Stimulated activated naive CD4-positive, alpha-beta T cell (primary cell): ENCODE measurements around the gene LNPEP.

Experiments
- DNase-seq, 6 experiments: peaks; one replicate each; lab custom pipeline; 2025; lab: John Stamatoyannopoulos, UW

The LNPEP gene

DNA sequence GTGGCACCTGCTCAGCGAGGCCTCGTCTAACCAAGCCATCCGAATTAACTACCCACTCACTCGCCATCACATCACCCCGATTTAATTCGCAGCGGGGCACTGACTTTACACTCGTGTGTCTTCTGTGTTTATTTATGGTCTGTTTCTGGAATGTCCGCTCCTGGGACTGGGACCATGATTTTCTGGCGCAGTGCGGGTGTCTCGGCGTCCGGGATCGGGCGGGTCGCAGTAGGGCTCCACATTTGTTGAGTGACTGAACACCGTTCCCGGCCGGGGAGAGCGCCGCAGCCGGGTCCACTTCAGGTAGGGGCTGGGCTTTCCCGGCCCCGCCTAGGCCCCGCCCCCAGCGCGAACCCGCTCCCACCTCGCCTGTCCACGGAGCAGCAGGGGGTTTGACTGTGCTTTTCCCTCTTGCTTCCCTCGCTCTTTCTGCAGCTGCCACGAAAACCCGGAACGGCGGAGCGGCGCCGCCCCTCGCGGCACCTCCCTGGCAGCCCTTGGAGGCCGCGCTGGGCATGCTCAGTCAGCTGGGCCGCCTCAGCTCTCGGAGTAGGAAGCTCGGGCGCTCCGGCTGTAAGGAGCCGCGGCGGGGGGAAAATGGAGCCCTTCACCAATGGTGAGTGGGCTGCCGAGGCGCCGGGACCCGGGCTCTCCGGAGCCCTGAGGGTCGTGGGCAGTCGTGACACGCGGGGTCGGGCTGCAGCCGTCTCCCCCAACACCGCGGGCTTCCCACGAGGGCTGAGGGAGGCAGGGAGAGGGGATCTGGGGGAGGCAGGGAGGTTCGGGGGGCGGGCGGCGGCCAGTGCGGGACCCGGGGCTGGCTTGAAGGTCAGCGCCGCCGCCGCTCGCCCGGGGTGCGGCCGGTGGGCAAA is at the start of gene LNPEP:
LNPEP (plus strand) TSS at position 522 of the 872 bp plus-strand sequence; CDS start at position 598, 76 bp downstream.
- peak; percentile 87 to 95 (median 91) for DNase-seq

DNA sequence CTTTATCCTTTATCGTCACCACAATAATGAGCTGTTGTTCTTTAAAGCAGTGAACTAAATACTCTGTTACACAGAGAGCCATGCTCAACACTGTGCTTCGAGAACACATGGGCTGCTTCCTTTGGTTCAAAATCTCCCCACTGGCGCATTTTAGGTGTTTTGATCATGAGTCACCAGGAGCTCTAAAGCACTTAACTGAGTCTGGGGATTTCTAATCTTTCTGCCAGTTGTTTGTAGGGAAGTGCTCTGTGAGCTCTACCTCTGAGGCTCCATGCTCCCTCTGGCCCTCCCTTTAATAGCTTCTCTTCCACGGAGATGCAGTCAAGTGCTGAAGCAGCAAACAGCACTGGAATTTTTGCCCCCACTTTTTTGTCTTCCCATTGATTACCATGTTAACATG is 42.5 kb upstream of the LNPEP start:
- peak in 1 of 6 experiments; percentile 12 for DNase-seq

DNA sequence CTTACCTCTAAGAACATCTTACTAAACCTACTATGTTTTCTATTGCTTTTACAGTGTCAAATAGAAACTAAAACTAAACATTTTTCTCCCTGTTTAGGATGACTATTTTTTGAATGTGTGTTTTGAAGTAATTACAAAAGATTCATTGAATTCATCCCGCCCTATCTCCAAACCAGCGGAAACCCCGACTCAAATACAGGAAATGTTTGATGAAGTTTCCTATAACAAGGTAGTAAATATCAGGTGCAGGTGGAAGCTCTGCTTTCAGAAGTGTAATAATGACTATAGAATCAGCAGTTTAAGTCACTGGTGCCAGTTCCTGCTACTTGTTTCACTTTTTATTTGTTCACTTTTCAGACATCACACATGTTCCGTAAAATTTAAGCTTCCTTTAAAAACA is 39.6 kb upstream of the LNPEP start:
- DNase-seq: peak in 5 of 6 experiments; percentile 5 to 82 (median 67)

DNA sequence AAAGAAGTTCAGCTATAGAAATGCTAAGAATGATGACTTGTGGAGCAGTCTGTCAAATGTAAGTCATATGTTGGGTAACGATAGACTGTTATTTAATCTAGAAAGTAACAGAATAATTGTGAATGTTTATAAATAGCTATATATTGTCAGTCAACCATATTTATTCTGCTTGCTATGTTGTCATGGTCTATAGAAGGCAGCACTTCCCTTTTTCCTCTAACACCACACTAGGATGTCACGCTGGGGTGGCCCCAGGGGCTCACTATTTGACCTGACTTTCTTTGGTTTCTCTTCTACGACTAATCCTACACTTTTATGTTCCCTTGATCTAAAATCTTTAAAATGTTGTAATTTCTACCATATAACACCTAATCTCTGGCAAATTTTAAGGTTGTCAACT is 39.1 kb upstream of the LNPEP start:
- no peak for DNase-seq

DNA sequence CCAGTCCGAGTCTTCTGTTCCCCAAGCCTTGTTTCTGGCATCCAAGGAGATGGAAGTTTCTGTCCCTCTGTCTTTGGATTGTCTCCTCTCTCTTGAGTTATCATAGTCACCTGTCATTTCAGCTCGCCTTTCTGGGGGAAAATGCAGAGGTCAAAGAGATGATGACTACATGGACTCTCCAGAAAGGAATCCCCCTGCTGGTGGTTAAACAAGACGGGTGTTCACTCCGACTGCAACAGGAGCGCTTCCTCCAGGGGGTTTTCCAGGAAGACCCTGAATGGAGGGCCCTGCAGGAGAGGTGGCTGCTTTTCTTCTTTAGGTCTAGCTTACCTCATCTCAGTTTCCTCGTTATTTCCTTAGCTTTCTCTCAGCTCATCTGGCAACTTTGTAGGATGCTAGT is 34.5 kb upstream of the LNPEP start:
- no peak for DNase-seq

DNA sequence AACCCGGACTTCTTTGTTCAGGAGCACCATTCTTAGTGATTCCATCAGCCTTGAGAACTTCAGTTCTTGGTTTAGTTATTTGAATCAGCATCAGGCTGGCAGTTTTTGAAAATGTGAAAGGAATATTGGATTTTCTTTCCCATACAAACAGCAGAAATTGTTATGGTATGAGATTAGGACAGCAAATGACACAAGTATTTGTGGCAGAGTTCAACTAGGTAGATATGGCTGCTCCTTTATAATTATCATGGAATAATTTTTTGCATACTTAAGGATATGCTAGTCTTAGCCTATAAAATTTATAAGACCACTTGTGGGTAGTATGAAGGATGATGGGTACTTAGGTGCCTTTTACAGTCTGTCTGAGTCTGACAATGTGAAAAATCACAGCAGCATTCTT is 34.0 kb upstream of the LNPEP start:
- DNase-seq: no peak

DNA sequence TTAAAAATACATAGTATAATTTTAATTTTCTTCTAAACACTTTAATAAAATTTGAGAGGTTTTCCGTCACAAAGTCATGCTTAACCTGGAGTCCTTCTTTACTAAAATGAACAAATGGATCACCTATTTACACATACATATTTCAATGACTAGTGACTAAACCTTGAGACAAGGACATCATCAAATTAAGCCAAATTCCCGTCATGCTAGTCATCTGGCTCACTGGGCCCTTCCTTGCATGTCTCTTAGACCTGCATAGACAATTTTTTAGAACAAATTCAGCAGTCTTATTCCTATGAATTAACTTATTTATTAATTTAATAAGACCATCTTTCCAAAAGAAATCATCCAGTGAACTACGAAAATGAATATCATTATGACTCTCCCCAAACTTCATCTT is 33.0 kb upstream of the LNPEP start:
- no peak for DNase-seq

DNA sequence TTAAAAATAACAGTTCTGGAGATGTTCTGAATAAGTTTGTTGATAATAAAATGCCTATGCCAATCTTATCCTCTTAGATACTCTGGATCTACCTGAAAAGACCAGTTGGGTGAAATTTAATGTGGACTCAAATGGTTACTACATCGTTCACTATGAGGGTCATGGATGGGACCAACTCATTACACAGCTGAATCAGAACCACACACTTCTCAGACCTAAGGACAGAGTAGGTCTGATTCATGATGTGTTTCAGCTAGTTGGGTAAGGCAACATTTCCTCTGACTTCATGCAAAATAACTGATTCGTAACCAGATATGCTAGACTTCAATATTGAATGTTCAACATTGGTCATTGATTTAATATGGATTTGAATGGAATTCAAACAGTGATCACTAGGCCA is 32.6 kb upstream of the LNPEP start:
- DNase-seq: no peak

DNA sequence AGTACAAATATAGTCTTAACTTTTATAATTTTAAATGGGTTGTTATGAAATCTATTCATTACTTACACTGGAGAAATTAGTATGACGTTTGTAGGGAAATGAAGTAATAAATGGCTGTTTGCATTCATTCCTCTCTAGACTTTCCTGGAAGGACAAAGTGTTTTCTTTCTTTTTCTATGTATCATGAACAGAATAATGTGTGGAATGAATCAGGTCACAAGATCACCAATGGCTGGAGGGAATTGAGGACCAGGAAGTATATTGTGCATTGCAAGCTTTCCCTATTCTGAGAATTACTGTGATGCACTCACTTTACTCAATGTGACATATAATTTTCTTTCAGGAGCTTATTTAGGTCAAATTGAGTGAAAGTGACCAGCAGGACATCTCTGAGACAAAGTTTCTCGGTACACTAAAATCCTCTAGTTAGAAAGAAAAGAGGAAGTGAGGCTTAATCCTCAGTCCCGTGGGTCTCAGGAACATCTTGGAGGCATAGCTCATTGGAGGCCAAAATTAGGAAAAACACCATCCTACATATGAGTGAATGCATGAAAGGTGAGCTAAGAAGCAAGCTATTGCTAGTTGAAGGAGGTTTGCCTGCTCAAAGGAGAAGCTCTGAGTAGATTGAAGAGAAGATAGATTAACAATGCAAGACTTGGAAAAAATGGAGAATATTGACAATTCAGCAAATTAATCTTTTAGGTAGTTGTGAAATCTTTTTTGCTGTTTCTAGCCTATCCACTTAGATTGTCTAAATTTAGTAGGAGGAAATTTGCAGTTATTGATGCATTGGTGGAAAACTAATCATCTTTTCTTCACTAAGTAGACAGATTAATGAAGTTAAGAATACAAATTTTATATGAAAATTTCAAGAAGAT is 31.6 kb upstream of the LNPEP start:
- DNase-seq: no peak

DNA sequence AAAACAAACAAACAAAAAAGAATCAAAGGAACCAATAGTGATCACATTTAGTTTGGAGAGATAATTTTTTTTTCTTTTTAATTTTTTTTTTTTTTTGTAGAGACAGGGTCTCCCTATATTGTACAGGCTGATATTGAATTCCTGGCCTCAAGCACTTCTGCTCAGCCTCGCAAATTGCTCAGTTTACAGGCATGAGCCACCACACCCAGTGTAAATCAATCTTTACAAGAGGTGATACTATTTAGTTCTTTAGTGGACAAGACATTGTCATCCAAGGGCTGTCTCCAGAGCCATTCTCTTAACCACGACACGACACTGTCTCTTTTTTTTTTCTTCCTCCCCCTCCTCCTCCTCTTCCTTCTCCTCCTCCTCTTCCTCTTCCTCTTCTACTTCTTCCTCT is 30.0 kb upstream of the LNPEP start:
- no peak for DNase-seq

DNA sequence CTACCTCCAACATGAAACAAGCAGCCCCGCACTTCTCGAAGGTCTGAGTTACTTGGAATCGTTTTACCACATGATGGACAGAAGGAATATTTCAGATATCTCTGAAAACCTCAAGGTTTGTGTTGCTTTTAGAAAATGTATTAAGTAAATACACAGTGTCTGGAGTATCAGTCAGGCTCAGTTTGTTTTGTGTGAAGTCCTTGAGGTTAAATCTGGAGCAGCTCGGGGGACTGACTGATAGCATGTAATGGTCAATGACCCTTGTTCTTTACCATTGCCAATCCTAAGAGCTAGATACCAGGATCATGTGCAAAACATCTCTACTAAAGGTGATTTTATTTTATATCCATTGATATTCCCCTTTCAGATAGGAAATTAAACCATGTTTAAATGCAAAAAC is 26.9 kb upstream of the LNPEP start:
- no peak for DNase-seq

DNA sequence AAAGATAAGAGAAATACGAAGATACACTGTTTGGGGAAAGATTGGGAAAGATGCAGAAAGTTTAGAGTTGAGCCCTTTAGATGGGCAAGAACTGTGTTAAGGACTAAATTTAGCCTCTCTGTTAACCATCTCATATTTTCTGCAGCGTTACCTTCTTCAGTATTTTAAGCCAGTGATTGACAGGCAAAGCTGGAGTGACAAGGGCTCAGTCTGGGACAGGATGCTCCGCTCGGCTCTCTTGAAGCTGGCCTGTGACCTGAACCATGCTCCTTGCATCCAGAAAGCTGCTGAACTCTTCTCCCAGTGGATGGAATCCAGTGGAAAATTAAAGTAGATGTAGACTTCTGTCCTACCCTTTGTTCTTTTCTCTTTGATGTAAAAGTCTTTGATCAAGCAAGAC is 26.4 kb upstream of the LNPEP start:
- no peak for DNase-seq

DNA sequence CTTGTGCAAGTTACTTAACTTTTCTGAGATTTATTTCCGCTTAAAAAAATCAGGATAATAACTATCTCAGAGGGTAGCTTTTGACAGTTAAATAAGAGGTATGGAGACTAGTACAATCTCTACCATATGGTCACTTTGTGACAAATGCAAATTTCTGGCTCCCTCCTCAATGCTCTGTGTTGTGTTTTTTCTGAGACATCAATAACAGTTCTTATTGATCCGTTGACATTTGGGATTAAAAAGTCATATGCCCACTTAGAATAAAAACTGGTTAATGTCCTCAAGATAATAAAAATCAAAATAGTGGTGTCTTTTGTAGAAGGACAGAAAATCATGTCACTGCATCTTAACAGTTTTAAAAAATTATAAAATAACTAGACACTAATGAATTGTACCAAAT is 24.7 kb upstream of the LNPEP start:
- no peak for DNase-seq

DNA sequence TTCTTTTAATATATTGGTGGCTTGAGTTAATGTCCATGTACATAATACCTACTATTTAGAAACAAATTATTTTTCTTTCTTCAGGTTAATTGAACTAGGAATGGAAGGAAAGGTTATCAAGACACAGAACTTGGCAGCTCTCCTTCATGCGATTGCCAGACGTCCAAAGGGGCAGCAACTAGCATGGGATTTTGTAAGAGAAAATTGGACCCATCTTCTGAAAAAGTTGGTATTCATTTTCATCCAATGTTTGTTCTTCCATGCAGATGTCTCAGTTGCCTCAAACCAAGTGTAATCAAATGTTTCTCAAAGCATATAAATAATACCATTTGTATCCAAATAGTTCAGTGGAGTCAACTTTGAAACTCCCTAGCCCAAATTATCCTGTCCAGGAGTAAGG is 22.6 kb upstream of the LNPEP start:
- no peak for DNase-seq

DNA sequence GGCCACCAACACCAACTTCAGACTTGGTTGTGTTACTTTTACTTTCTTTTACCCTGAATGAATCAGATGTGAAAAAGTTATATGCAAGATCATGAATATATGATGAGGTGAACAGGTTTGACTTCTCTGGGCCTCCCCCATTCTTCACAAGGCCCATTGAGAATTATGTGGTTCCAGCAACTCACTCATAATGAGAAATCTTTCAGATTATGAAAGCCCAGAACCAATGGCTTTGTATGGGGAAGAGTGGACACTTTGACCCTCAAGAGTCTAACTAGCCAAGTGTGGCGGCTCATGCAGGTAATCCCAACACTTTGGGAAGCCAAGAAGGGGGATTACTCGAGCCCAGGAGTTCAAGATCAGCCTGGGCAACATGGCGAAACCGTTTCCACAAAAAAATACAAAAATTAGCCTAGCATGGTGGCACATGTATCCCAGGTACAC is 16.1 kb upstream of the LNPEP start:
- no peak for DNase-seq

DNA sequence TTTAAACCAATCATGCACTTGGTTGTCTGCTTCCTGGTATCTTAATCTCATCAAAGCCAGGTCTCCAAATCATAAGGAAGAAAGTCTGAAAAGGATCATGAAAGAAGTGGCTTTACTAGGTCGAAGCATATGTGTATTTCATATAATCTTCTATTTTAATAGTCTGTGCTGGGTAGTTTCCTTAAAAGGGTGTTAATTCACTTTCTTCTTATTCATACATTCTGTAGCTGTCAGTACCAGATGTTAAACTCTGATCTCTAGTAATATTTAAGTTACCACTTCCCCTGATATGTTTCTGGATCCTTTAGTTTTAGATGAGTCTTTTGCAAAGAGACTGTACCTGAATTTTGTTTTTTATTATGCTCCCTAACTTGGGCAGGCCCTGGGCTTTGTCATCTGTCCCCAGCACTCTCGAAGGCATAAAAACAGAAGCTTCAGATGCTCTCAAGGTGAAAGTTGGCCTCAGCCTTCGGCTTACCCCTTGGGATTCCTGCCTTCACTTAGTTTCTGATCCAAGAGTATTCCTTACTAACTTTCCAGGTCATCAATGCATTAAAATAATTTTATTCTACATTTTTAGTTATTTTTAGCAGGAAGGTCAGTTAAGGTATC is 15.0 kb upstream of the LNPEP start:
- no peak for DNase-seq

DNA sequence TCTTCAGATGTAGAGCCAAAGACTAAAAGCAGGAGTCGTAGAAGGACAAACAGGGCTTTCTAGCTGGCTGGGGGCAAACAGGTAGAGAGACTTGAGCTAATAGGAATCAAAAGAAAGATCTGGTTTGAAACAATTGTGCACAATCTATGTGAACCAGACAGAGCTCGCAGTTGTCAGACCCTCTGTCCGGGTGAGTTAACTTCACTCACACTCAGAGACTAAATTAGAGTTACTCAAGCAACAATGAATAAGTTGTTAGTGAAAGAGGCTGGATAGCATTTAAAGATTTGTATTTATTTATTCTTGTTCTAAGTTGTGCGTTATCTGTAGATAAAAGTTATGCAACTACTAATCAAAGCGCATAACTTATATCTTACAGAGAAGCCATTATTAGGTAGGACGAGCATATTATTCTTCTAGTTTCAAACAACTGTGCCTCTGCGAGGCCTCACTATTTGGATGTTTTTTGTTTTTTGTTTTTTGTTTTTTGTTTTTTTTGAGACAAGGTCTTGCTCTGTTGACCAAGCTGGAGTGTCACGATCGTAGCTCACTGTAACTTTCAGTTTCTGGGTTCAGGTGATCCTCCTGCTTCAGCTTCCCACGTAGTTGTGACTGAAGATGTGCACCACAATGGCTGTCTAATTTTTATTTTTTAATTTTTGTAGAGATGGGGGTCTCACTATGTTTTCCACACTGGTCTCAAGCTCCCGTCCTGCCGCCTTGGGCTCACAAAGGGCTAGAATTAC is 13.2 kb upstream of the LNPEP start:
- no peak for DNase-seq

DNA sequence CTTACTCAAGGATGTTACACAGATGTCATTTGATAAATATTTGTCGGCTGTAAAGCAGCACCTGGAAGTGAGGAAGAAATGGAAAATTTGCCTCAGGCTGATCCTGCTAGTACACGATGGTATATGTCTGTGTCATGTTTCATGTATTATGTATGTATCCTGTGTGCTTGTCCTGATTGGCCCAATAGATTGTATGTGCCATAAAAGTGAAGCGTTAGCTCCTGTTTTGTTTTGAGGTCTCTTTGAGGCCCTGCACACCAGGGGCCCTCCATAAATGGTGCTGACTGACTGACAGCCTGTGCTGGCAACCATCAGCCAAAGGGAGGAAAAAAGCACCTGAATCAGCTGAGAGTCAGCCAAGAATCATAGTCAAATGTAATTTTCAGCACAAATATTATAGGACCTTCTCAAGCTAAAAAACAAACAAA is 11.8 kb upstream of the LNPEP start:
- DNase-seq: peak; percentile 5 to 55 (median 30)

DNA sequence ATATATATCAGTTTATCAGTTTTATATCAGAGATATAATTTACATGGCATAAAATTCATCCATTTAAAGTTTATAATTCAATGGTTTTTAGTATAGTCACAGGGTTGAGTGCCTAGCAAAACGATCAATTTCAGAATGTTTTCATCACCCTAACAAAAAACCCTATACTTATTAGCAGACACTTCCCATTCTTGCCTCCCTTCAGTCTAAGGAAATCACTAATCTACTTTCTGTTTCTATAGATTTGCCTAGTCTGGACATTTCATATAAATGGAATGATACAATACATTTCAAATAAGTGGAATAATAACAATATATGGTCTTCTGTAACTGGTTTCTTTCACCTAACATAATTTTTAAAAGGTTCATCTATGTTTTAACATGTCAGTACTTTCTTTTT is 9.6 kb upstream of the LNPEP start:
- no peak for DNase-seq

DNA sequence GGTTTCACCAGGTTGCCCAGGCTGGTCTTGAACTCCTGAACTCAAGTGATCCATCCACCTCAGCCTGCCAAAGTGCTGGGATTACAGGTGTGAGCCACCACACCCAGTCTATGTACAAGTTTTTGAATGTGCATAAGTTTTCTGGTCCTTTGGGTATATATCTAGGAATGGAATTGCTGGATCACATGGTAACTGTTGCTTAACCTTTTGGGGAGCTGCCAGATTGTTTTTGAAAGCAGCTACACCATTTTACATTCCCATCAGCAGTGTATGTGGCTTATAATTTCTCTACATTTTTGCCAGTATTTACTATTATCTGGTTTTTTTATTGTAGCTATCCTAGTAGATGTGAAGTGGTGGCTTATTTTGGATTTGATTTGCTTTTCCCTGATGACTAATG is 8.9 kb upstream of the LNPEP start:
- DNase-seq: no peak

DNA sequence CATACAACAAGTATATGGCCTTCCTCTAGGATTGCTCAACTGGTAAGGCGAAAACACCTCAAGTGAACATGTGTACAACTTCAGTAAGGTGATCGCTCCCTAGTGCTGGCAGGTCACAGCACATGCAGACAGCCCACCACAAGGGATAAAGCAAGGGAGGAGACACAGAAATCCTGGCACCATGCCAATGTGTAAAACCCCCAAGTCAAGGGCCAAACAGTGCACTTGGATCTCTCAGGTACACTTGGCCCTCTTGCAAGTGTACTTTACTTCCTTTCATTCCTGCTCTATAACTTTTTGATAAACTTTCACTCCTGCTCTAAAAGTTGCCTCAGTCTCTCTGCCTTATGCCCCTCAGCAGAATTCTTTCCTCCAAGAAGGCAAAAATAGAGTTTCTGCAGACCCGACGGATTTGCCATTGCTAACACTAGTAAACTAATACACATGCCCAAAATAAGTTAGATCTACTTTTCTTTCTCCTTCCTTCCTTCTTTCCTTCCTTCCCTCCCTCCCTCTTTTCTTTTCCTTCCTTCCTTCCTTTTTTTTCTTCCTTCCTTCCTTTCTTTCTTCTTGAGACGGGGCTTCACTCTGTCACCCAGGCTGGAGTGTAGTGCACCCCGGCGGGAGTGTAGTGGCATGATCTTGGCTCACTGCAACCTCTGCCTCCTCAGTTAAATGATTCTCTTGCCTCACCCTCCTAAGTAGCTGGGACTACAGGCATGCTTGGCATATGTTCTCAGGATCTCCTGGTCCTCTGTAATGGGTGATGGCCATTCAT is 6.8 kb upstream of the LNPEP start:
- peak in 1 of 6 experiments; percentile 11 for DNase-seq
